Inferior parietal cortex (tissue), 1 donor: ENCODE results near the gene KLHDC7B.
"Not testable (repeated sequence)": the region's sequence is repeated elsewhere in the genome, so short reads cannot be mapped to it uniquely, and the experiment has no call there.

ENCODE experiments used
- DNase-seq: peaks from one replicate; pipeline ENCODE4 v3.0.0-alpha.2; 2016; ENCODE audit errors: extremely low spot score

Gene KLHDC7B

GRCh38 chr22:50517495-50518260, 28.0 kb upstream of the KLHDC7B start:
- DNase-seq: no peak

GRCh38 chr22:50518606-50519005, 27.1 kb upstream of the KLHDC7B start:
- no peak for DNase-seq

DNA sequence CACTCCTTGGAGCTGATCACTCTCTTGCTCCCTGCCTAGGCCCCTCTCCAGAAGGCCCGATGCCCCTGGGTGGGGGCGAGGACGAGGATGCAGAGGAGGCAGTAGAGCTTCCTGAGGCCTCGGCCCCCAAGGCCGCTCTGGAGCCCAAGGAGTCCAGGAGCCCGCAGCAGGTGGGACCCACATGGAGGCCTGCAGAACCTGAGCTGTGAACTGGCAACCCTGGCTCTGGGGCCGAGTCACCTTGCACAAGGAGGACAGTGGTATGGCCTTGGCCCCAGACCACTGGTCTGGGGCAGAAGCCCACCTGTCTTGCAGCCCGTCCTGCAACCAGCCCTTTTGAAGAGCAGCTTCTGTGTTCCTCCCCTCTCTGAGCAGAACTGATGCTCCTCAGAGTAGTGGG, 26.5 kb upstream of the KLHDC7B start:
- no peak for DNase-seq

DNA sequence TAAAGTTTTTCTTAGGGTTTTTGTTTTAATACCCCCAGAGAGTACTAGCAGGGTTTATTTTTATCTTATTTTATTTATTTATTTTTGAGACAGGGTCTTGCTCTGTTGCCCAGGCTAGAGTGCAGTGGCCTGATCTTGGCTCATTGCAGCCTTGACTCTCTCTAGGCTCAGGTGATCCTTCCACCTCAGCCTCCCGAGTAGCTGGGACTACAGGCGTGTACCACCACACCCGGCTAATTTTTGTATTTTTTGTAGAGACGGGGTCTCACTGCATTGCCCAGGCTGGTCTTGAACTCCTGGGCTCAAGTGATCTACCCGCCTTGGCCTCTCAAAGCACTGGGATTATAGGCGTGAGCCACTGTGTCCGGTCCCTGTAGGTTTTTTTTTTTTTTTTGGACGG, 25.5 kb upstream of the KLHDC7B start:
- DNase-seq: not testable (repeated sequence)

- DNase-seq: no peak
Measured at GRCh38 chr22:50520826-50521453, 24.8 kb upstream of the KLHDC7B start.

DNA sequence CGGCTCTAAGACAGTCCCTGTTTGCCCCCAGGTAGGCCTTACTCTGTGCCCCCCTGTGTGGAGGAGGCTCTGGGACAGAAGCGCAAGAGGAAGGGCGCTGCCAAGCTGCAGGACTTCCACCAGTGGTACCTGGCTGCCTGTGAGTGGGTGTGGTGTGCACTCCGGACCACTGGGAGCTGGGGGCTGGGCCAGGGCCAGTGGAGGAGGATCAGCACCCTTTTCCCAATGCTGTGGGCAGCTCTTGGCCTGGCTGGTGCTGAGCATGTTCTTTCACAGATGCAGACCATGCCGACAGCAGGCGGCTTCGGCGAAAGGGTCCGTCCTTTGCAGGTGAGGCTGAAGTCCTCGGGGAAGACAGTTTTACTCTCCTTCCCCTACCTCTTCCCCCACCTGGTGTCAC, 24.0 kb upstream of the KLHDC7B start:
- no peak for DNase-seq

GRCh38 chr22:50522208-50522805, 23.4 kb upstream of the KLHDC7B start:
- DNase-seq: no peak

- no peak for DNase-seq
Measured at GRCh38 chr22:50522806-50523438, 22.8 kb upstream of the KLHDC7B start.

DNA sequence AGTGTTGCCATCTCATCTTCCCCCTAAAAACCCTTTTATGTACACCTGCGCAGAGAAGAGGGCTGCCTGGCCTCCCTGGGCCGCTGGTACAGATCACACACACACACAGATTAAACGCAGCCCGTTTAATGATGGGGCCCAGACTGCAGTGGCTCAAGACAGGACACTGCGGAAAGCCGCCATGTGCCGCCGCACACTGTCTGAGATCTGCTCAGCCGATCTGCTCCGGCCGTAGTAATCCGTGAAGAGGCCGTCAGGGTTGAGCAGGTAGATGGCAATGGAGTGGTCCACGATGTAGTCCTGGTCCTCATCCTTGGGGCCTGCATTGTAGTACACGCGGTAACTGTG, 22.3 kb upstream of the KLHDC7B start:
- DNase-seq: no peak

- no peak for DNase-seq
Measured at GRCh38 chr22:50523806-50524675, 21.7 kb upstream of the KLHDC7B start.

GRCh38 chr22:50524676-50525103, 21.0 kb upstream of the KLHDC7B start:
- no peak for DNase-seq

DNA sequence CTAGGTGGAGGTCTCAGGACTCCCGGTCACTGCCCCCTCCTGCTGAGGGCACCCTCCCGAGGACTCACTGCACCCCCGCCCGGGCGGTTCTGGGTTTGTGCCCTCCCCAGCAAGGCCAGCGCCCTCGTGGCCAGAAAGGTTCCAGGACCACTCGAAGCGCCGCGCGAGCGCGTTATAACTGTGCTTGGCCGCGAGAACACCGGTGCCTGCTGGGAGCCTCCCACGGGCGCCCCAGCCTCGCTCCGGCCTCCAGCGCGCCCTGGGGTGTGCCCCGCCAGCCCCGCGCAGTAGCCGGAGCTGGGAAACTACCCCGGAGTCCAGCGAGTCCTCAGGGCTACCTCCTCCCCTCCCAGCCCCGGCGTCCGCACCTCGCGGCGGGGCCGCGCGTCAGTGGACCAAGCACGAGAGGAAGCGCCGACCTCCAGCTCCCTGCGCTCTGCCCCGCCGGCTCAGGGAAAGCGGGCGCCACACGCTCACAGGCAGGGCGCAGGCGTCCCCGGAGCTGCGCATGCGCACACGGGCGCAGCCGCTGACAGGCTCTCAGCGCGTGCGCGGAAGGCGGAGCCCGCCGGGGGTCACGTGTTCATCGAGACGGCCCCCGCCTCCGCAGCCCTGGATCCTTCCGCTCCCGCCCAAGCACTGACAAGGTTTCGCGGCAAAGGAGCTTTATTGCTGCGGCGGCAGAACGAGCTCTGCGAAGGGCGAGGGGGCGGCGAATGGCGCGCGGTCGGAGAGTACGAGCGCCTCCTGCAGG, 20.4 kb upstream of the KLHDC7B start, which contains the start of gene SCO2:
Gene SCO2 (minus strand): TSS at position 495 of the 754 bp plus-strand sequence. CDS start 1,187 bp downstream, outside the sequence.
- DNase-seq: peak; percentile 97

DNA sequence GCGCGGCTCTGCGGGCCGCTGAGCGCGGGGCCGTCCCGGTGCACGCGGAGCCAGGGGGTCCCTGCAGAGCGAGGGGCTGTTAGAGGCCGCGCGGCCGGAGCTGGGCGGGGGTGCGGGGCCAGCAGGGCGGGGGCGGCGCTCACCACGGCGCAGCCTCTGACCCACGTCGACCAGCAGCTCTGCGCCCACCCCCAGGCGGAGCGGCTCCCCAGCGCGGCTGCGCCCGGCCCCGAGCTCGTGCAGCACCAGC, 19.9 kb upstream of the KLHDC7B start:
- no peak for DNase-seq

DNA sequence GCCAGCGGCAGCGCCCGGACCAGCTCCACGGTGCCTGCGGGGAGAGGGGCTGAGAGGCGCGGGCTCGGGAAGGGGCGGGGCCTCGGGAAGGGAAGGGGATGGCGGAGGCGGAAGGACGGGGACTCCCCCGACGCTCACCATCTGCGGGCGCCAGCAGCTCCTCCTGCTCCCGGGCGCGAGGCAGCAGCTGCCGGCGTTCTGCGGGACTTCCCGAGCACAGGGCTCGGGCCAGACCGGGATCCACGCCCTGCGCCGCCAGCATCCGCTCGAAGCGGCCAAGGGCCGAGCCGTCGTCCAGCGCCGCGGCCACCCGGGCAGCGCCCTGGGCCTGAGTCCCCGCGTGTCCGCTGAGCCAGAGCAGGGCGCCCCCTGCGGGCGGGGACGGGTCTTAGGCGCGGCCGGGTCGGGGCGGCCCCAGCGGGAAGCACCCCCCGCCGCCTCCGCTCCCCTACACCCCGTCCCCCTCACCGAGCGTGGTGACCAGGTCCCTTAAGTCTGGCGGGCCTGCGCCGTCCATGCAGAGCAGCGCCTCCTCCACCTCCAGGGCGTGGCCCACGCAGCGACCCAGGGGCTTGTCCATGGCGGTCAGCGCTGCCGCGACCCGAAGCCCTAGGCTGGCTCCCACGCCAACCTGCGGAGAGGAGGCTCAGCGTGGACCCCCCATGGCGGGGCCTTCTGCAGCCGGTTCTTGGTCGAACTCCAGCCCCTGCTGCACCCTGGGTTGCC, 19.4 kb upstream of the KLHDC7B start:
- DNase-seq: peak; percentile 36

GRCh38 chr22:50526834-50527801, 18.6 kb upstream of the KLHDC7B start:
- DNase-seq: no peak

- DNase-seq: no peak
Measured at GRCh38 chr22:50527921-50528681, 17.6 kb upstream of the KLHDC7B start.

- no peak for DNase-seq
Measured at GRCh38 chr22:50528682-50529415, 16.9 kb upstream of the KLHDC7B start.

DNA sequence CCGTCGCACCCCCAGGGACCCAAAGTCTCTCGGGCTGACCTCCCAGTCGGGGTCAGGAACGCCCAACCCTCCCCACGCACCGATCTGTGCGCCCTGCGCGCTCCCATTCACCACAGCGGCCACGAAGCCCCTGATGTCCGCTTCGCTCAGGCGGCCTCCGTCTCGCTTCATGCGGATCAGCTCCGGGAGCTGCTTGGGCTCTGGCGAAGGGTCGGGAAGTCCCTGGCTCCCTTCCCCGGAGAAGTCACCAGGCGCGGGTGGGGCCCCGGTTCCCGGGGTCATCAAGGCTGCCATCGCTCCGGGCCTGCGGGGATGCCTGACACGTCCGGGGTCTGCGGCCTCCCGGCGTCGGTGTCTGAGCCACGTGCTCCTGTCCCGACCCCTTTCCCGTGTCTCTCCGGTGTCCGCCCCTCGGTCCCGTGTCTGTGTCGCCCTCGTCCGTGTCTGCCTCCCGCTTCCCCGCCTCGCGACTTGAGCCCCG, 16.2 kb upstream of the KLHDC7B start:
- DNase-seq: no peak
